Adrenal gland (tissue), 12 donors: ENCODE measurements around the gene FAM120C. TPM values are rescaled to one million over a fixed set of nuclear protein-coding genes. Genes with fewer than 3 reads are reported as not detected.
A peak's percentile ranks its signal among the peaks of the same experiment; 100 is the strongest.

Experiments
- DNase-seq, 7 donors: peaks; one replicate each; pipeline ENCODE4 v3.0.0-alpha.2; 2019 to 2020
- H3K27ac ChIP-seq, 5 donors: fragments of 200-600 bp; sonication (generic) in 4 of 5; 1 replicate in 3 of 5; 2 replicates in 2 of 5; pipeline versions ENCODE4 v1.5.1 to v1.8.0; 2016 to 2020; ENCODE audit warnings: mild to moderate bottlenecking in 1 of 5
- H3K27me3 ChIP-seq: fragments of 200-600 bp; 2 replicates; pipeline ENCODE4 v1.8.0; 2021
- H3K36me3 ChIP-seq, 2 donors: fragments of 200-600 bp; replicated peaks in 1 of 2; 1 replicate in 1 of 2; 2 replicates in 1 of 2; pipeline versions ENCODE4 v1.5.1 to v1.8.0; 2018 to 2022
- H3K4me1 ChIP-seq, 2 donors: fragments of 200-600 bp; replicated peaks in 1 of 2; 1 replicate in 1 of 2; 2 replicates in 1 of 2; pipeline versions ENCODE4 v1.5.1 to v1.8.0; 2018 to 2021
- H3K4me3 ChIP-seq, 4 donors: fragments of 200-600 bp; sonication (generic) in 3 of 4; one replicate each; pipeline ENCODE4 v1.5.1; 2016 to 2018
- H3K9me3 ChIP-seq, 3 donors: fragments of 200-600 bp; sonication (generic) in 1 of 3; replicated peaks in 1 of 3; 1 replicate in 2 of 3; 2 replicates in 1 of 3; pipeline versions ENCODE4 v1.5.1 to v1.8.0; 2016 to 2021
- POLR2A ChIP-seq, 2 donors: fragments of 450-650 bp; IDR thresholded peaks; one replicate each; pipeline ENCODE4 v1.6.1; 2017; ENCODE audit warnings: antibody characterized with exemption in 2 of 2, mild to moderate bottlenecking in 2 of 2, moderate library complexity in 1 of 2
- WGBS, 4 donors: extraction: QIAGEN DNeasy Blood & Tissue Kit in 2 of 4; methylation state at CpG; one replicate each; pipeline versions ENCODE4 v1.1.5 to v1.1.7; 2013 to 2017; 5-methylcytosine and 5-hydroxymethylcytosine counted together
- intact Hi-C, 2 donors: fragments of 100-400 bp; cut with DNase I; formaldehyde crosslinking; loops; one replicate each; pipeline versions ENCODE4 v1.14.1 to v1.15.0; 2022 to 2023
- polyA plus RNA-seq, 3 donors: library from polyadenylated mRNA; stranded (reverse); fragments of 200-250 nt in 2 of 3; fragments of 350-450 nt in 1 of 3; fragmentation: Illumina TruSeq in 1 of 3; extraction: RNeasy Lipid Tissue Mini Kit (QIAGEN cat#74804) in 1 of 3; gene quantifications; one replicate each; pipeline ENCODE4 v1.2.3, GENCODE V29; 2013 to 2014
- total RNA-seq, 9 donors: library from RNA; depleted of rRNA in 4 of 9; stranded (reverse); fragments of >200 nt in 4 of 9; fragments of 120-200 nt in 1 of 9; fragmentation: NEBNext Ultra II Directional in 1 of 9; extraction: Animal tissue kit (Norgen Biotek cat#: 25700) in 1 of 9; gene quantifications; one replicate each; pipeline versions ENCODE4 v1.1.0 to v1.2.4, GENCODE V29; 2013 to 2023
- TF ChIP-seq, protein P1 (sequence below), 6 experiments: fragments of 450-650 bp in 4 of 6; fragments of 200-600 bp in 2 of 6; sonication (generic) in 1 of 6; IDR thresholded peaks; 1 replicate in 5 of 6; 2 replicates in 1 of 6; pipeline versions ENCODE4 v1.5.1 to v1.8.0; 2016 to 2021; ENCODE audit warnings: antibody characterized with exemption in 6 of 6, mild to moderate bottlenecking in 2 of 6, moderate library complexity in 1 of 6
- donor health status: healthy with polysubstance abuse.
- donor health status: Bipolar disorder and iron deficiency.
- donor health status: DM: yes; HTN: yes; CAD: no.
- donor health status: DM: no; HTN: no; CAD: no.
- donor health status: DM: no; HTN: no; CAD: no.
- donor health status: DM: yes; HTN: yes; CAD: no.

Gene FAM120C
- total and polyA plus RNA-seq, 12 donors = 6.3 to 18.8 (median 12.3) TPM

DNA sequence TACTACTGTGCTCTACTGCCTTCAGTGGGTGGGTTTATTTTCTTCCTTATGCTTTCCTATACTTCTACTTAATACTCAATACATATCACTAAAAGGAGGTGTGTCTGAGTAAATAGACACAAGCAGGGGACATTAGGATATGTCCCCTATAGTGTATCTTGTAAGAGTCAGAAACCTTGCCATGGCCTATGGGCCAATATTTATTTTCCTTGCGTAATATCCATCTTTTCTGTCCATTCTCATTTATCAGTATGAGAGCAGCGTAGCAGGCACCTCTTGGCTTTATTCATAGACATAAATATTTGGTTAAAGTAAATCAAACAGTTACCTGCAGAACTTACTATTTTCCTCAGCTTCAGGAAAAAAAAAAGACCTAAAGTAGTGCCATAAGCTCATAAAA lies 92.2 kb downstream of the FAM120C start:
- intact Hi-C loops = no loop called here

DNA sequence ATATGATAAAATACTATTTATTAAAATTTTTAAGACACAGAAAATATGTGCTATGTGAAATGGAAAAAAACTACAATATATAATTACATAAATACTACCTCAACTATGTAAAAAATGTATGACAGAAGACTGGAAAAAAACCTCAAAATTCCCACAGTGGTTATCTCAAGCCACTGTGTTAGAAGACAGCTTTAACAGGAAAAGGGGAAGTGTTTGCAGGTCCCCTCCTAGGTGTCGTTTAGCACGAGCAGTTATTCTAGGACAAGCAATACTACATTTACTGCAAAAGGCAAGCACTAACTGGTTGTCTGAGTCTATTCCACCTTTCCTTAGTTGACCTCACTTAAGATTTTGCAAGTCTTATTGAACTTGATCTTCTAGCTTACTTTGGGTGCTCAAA lies 93.9 kb downstream of the FAM120C start:
- WGBS, 4 donors = 74 to 94% (median 84%) methylated on average over 2 of the region's 2 CpGs
- Histone ChIP-seq H3K27ac (no peak overlapping the region), H3K27me3 (peaks cover 7% of the 10 kb centered on the region), H3K9me3 (no peaks in the 10 kb centered on the region), H3K4me1 (no peaks in the 10 kb centered on the region), H3K36me3 (peaks cover 0 to 5% of the 10 kb centered on the region in 2 donors), H3K4me3 (no peak overlapping the region)
- no peak for DNase-seq
- TF ChIP-seq, protein P1, sequence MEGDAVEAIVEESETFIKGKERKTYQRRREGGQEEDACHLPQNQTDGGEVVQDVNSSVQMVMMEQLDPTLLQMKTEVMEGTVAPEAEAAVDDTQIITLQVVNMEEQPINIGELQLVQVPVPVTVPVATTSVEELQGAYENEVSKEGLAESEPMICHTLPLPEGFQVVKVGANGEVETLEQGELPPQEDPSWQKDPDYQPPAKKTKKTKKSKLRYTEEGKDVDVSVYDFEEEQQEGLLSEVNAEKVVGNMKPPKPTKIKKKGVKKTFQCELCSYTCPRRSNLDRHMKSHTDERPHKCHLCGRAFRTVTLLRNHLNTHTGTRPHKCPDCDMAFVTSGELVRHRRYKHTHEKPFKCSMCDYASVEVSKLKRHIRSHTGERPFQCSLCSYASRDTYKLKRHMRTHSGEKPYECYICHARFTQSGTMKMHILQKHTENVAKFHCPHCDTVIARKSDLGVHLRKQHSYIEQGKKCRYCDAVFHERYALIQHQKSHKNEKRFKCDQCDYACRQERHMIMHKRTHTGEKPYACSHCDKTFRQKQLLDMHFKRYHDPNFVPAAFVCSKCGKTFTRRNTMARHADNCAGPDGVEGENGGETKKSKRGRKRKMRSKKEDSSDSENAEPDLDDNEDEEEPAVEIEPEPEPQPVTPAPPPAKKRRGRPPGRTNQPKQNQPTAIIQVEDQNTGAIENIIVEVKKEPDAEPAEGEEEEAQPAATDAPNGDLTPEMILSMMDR (IDR thresholded peaks at IDR 0.05) = no peak
- TF ChIP-seq POLR2A (IDR thresholded peaks at IDR 0.05) = no peak
- intact Hi-C loops = no loop called here

More for the DNA sequence above, 92.2 kb downstream of the FAM120C start:
- DNase-seq = no peak
- Histone ChIP-seq H3K4me3 (no peak overlapping the region), H3K9me3 (no peaks in the 10 kb centered on the region), H3K36me3 (peaks cover 0 to 5% of the 10 kb centered on the region in 2 donors), H3K27ac (no peak overlapping the region), H3K4me1 (no peaks in the 10 kb centered on the region), H3K27me3 (peaks cover 7% of the 10 kb centered on the region)
- 81 to 100% (median 91%) methylated on average over 2 of the region's 2 CpGs for WGBS, 4 donors
- TF ChIP-seq POLR2A (IDR thresholded peaks at IDR 0.05) = no peak
- TF ChIP-seq, protein P1 (IDR thresholded peaks at IDR 0.05) = no peak

DNA sequence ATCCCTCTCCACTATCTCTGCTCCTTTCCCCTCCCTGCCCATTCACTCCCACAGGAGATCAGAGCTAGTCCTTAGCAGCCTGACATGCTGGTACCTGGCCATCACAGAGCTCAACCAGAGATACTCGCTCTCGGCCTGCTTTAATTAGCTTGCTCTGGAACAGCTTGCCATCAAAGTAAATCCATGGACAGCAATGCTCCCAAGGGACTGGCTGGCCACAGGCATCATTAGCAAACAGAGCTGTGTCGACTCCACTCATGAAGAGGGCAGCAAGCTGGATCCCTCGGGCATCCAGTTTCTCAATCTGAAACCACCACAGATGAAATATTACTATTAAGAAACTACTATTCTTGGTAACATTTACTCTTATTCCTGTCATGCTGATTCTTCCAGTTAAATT lies 95.4 kb downstream of the FAM120C start:
- Histone ChIP-seq H3K4me3 (no peak overlapping the region), H3K36me3 (peaks cover 0 to 5% of the 10 kb centered on the region in 2 donors), H3K27me3 (peaks cover 7% of the 10 kb centered on the region), H3K4me1 (no peaks in the 10 kb centered on the region), H3K27ac (no peak overlapping the region), H3K9me3 (no peaks in the 10 kb centered on the region)
- WGBS, 4 donors = 74 to 100% (median 83%) methylated on average over 1 to 4 of the region's 4 CpGs
- TF ChIP-seq, protein P1 (IDR thresholded peaks at IDR 0.05) = no peak
- no peak for TF ChIP-seq POLR2A (IDR thresholded peaks at IDR 0.05)
- DNase-seq = peak in 1 of 7 donors; percentile 47
- intact Hi-C loops = no loop called here

DNA sequence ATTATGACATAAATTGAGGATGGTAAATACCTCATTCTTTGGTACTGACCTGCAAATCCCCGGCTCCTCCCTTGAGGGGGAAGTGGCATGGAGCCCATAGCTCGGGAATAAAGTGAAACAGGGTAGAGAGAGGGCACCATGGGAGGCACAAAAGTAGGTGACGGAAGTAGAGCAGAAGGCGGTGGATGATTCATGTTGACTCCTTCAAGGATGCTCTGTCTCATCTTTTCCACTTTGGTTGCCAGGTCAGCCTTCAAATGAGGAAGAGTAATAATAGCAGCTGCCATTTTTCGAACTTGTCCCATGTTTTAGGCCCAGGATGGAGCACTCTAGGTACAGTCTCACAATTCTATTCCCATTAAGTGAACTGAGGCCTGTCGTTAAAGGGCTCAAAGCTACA lies 97.4 kb downstream of the FAM120C start:
- no peak overlapping the region for H3K27ac ChIP-seq
- TF ChIP-seq, protein P1 (IDR thresholded peaks at IDR 0.05) = no peak
- no peak for TF ChIP-seq POLR2A (IDR thresholded peaks at IDR 0.05)
- peak in 4 of 7 donors; percentile 11 to 60 (median 30) for DNase-seq
- H3K27me3 ChIP-seq = peaks cover 7% of the 10 kb centered on the region
- no peak overlapping the region for H3K4me3 ChIP-seq
- H3K4me1 ChIP-seq = no peaks in the 10 kb centered on the region
- peaks cover 0 to 5% of the 10 kb centered on the region in 2 donors for H3K36me3 ChIP-seq
- no peaks in the 10 kb centered on the region for H3K9me3 ChIP-seq
- 69 to 78% (median 72%) methylated on average over 5 to 6 of the region's 6 CpGs for WGBS, 4 donors
- intact Hi-C loops = no loop called here
